H1 (cell line): ENCODE measurements around the gene KCNG3. TPM values are rescaled to one million over a fixed set of nuclear protein-coding genes. Genes with fewer than 3 reads are reported as not detected.

Experiments used
- CTCF ChIA-PET: fragments of 300-600 bp; sonication (Branson Sonifier 250); formaldehyde crosslinking; loops from one replicate; lab custom pipeline; 2021; ENCODE audit not compliant: partially characterized antibody; lab: Charles Lee
- POLR2A ChIA-PET: fragments of 300-600 bp; sonication (Branson Sonifier 250); formaldehyde crosslinking; loops from one replicate; lab custom pipeline; 2021; ENCODE audit warnings: inconsistent platforms; ENCODE audit not compliant: partially characterized antibody; lab: Charles Lee
- DNase-seq, 2 experiments: peaks; one replicate each; pipeline versions ENCODE4 v3.0.0 to v3.0.0-alpha.2; 2010 to 2022; ENCODE audit warnings: low spot score in 2 of 2, low read depth in 1 of 2, mixed read lengths in 1 of 2
- FAIRE-seq: peaks from 2 replicates; lab custom pipeline; 2011; peaks lifted over from hg19 to GRCh38; lab: Jason Lieb, UNC
- H2AFZ ChIP-seq: 2 replicates; pipeline ENCODE4 v1.8.1; 2012; ENCODE audit warnings: low read length, inconsistent platforms
- H2AK5ac ChIP-seq: 2 replicates; pipeline ENCODE4 v1.6.1; 2013; ENCODE audit warnings: low read depth, low read length
- H2BK120ac ChIP-seq: replicated peaks from 2 replicates; pipeline ENCODE3; 2013; ENCODE audit warnings: low read depth, low read length, inconsistent platforms
- H2BK12ac ChIP-seq: 2 replicates; pipeline ENCODE4 v1.6.1; 2013; ENCODE audit warnings: low read depth, low read length
- H2BK15ac ChIP-seq: 2 replicates; pipeline ENCODE4 v1.6.1; 2013; ENCODE audit warnings: low read length
- H2BK20ac ChIP-seq: 2 replicates; pipeline ENCODE4 v1.6.1; 2013; ENCODE audit warnings: low read length
- H2BK5ac ChIP-seq: 2 replicates; pipeline ENCODE4 v1.6.1; 2013; ENCODE audit warnings: low read depth, low read length
- H3K14ac ChIP-seq: 2 replicates; pipeline ENCODE4 v1.6.1; 2013; ENCODE audit warnings: inconsistent platforms; ENCODE audit not compliant: insufficient read length
- H3K18ac ChIP-seq: 2 replicates; pipeline ENCODE4 v1.6.1; 2013; ENCODE audit warnings: low read length; ENCODE audit errors: extremely low read depth
- H3K23ac ChIP-seq: 2 replicates; pipeline ENCODE4 v1.6.1; 2013; ENCODE audit warnings: inconsistent platforms; ENCODE audit not compliant: insufficient read length
- H3K23me2 ChIP-seq: 2 replicates; pipeline ENCODE4 v1.6.1; 2013; ENCODE audit warnings: low read depth, low read length
- H3K27ac ChIP-seq: 2 replicates; pipeline ENCODE4 v1.6.1; 2011; ENCODE audit warnings: low read depth, low read length, inconsistent platforms
- H3K27me3 ChIP-seq, 4 experiments: replicated peaks in 1 of 4; 1 replicate in 1 of 4; 2 replicates in 3 of 4; pipeline versions ENCODE4 v1.6.1 to v1.8.1; 2011 to 2013; ENCODE audit warnings: low read length in 3 of 4, mild to moderate bottlenecking in 3 of 4, inconsistent platforms in 2 of 4, mixed read lengths in 2 of 4, moderate library complexity in 1 of 4; ENCODE audit not compliant: control insufficient read depth in 3 of 4, insufficient read depth in 3 of 4; ENCODE audit errors: extremely low read depth in 1 of 4
- H3K36me3 ChIP-seq, 4 experiments: 2 replicates each; pipeline versions ENCODE4 v1.6.1 to v1.8.1; 2011 to 2013; ENCODE audit warnings: mild to moderate bottlenecking in 4 of 4, low read length in 3 of 4, moderate library complexity in 2 of 4, control low read depth in 1 of 4, inconsistent platforms in 1 of 4; ENCODE audit not compliant: insufficient read depth in 4 of 4, control insufficient read depth in 2 of 4
- H3K4ac ChIP-seq: replicated peaks from 2 replicates; pipeline ENCODE3; 2013; ENCODE audit warnings: low read length, low read depth, mixed read lengths, inconsistent platforms; ENCODE audit not compliant: insufficient read length
- H3K4me1 ChIP-seq, 4 experiments: replicated peaks in 1 of 4; 1 replicate in 1 of 4; 2 replicates in 3 of 4; pipeline versions ENCODE4 v1.6.1 to v1.8.1; 2011 to 2013; ENCODE audit warnings: low read length in 3 of 4, inconsistent platforms in 2 of 4, mixed read lengths in 1 of 4; ENCODE audit not compliant: insufficient read depth in 4 of 4, control insufficient read depth in 3 of 4
- H3K4me2 ChIP-seq, 2 experiments: 2 replicates each; pipeline versions ENCODE4 v1.6.1 to v1.8.1; 2011 to 2013; ENCODE audit warnings: low read depth in 2 of 2, low read length in 2 of 2, control low read depth in 1 of 2, inconsistent platforms in 1 of 2, mild to moderate bottlenecking in 1 of 2; ENCODE audit not compliant: insufficient read depth in 1 of 2
- H3K4me3 ChIP-seq, 4 experiments: fragments of 200-600, 300-600 bp in 1 of 4; sonication (generic), shearing (Covaris generic), sonication (Bioruptor Twin) in 1 of 4; 2 replicates each; pipeline versions ENCODE4 v1.5.1 to v1.8.1; 2011 to 2016; ENCODE audit warnings: low read length in 4 of 4, low read depth in 3 of 4, control low read depth in 2 of 4, inconsistent platforms in 2 of 4, mild to moderate bottlenecking in 2 of 4, mixed read lengths in 1 of 4, moderate library complexity in 1 of 4; ENCODE audit not compliant: insufficient read depth in 2 of 4; ENCODE audit errors: extremely low read depth in 1 of 4
- H3K56ac ChIP-seq: replicated peaks from 2 replicates; pipeline ENCODE3; 2013; ENCODE audit warnings: low read depth, mild to moderate bottlenecking, mixed read lengths, low read length, inconsistent platforms; ENCODE audit not compliant: insufficient read length
- H3K79me1 ChIP-seq: 2 replicates; pipeline ENCODE4 v1.6.1; 2013; ENCODE audit warnings: low read depth, low read length, control low read depth
- H3K79me2 ChIP-seq, 2 experiments: 2 replicates each; pipeline versions ENCODE4 v1.6.1 to v1.8.1; 2012 to 2013; ENCODE audit warnings: low read length in 2 of 2, mild to moderate bottlenecking in 2 of 2, inconsistent platforms in 1 of 2; ENCODE audit not compliant: insufficient read depth in 2 of 2, control insufficient read depth in 1 of 2
- H3K9ac ChIP-seq, 4 experiments: replicated peaks in 1 of 4; 1 replicate in 1 of 4; 2 replicates in 3 of 4; pipeline versions ENCODE4 v1.6.1 to v1.8.1; 2011 to 2013; ENCODE audit warnings: low read depth in 3 of 4, low read length in 3 of 4, control low read depth in 2 of 4, mild to moderate bottlenecking in 2 of 4, moderate library complexity in 2 of 4, inconsistent platforms in 1 of 4; ENCODE audit errors: extremely low read depth in 1 of 4
- H3K9me3 ChIP-seq, 2 experiments: 2 replicates each; pipeline versions ENCODE4 v1.6.1 to v1.8.1; 2012 to 2013; ENCODE audit warnings: mild to moderate bottlenecking in 2 of 2, moderate library complexity in 2 of 2, control low read depth in 1 of 2, inconsistent platforms in 1 of 2, low read depth in 1 of 2, low read length in 1 of 2, mixed read lengths in 1 of 2; ENCODE audit not compliant: insufficient read depth in 2 of 2
- H4K20me1 ChIP-seq, 2 experiments: replicated peaks in 1 of 2; 2 replicates each; pipeline versions ENCODE3 to v1.8.1; 2011 to 2013; ENCODE audit warnings: inconsistent platforms in 2 of 2, low read length in 2 of 2, mild to moderate bottlenecking in 1 of 2; ENCODE audit not compliant: insufficient read depth in 2 of 2, control insufficient read depth in 1 of 2
- H4K5ac ChIP-seq: 2 replicates; pipeline ENCODE4 v1.6.1; 2013; ENCODE audit warnings: low read length, low read depth, mixed read lengths, inconsistent platforms; ENCODE audit not compliant: insufficient read length
- H4K8ac ChIP-seq: 2 replicates; pipeline ENCODE4 v1.8.0; 2013; ENCODE audit warnings: mild to moderate bottlenecking, moderate library complexity, low read length, inconsistent platforms; ENCODE audit not compliant: insufficient read depth; ENCODE audit errors: extremely low read depth
- H4K91ac ChIP-seq: replicated peaks from 2 replicates; pipeline ENCODE3; 2013; ENCODE audit warnings: low read length, mixed read lengths, inconsistent platforms; ENCODE audit not compliant: insufficient read length
- ASH2L ChIP-seq: fragments of 200-600, 300-600 bp; sonication (generic); IDR thresholded peaks from one replicate; pipeline ENCODE4 v1.7.1; 2017; ENCODE audit warnings: low read length
- CBX5 ChIP-seq: fragments of 300-800, 300-1000 bp; sonication (generic); IDR thresholded peaks from 2 replicates; pipeline ENCODE4 v1.7.1; 2016; ENCODE audit warnings: antibody characterized with exemption, low read length, low read depth
- EZH2 ChIP-seq: fragments of 200-600 bp; sonication (generic); IDR thresholded peaks from 2 replicates; pipeline ENCODE4 v1.7.1; 2012; ENCODE audit warnings: low read depth, mild to moderate bottlenecking, moderate library complexity, low read length, inconsistent platforms; ENCODE audit not compliant: severe bottlenecking
- FOSL1 ChIP-seq: IDR thresholded peaks from 2 replicates; pipeline ENCODE4 v1.6.1; 2011; ENCODE audit warnings: mild to moderate bottlenecking, low read depth, low read length, moderate library complexity; ENCODE audit not compliant: insufficient read depth
- GABPA ChIP-seq: IDR thresholded peaks from 2 replicates; pipeline ENCODE4 v1.6.1; 2011; ENCODE audit warnings: mild to moderate bottlenecking, low read length, moderate library complexity, borderline replicate concordance; ENCODE audit not compliant: insufficient read depth
- POLR2A ChIP-seq, 2 experiments: IDR thresholded peaks; 1 replicate in 1 of 2; 2 replicates in 1 of 2; pipeline ENCODE4 v1.6.1; 2011; ENCODE audit warnings: low read depth in 2 of 2, low read length in 2 of 2, mild to moderate bottlenecking in 2 of 2; ENCODE audit errors: control extremely low read depth in 1 of 2
- RAD21 ChIP-seq, 2 experiments: IDR thresholded peaks in 1 of 2; conservative IDR thresholded peaks in 1 of 2; 2 replicates each; pipeline ENCODE4 v1.6.1; 2011; ENCODE audit warnings: low read depth in 2 of 2, low read length in 2 of 2, improper control_type of control experiment in 1 of 2, inconsistent platforms in 1 of 2, mild to moderate bottlenecking in 1 of 2, moderate library complexity in 1 of 2
- SP4 ChIP-seq: IDR thresholded peaks from 2 replicates; pipeline ENCODE4 v1.6.1; 2012; ENCODE audit warnings: low read length, inconsistent platforms
- SUZ12 ChIP-seq: fragments of 200-600 bp; sonication (generic); IDR thresholded peaks from 2 replicates; pipeline ENCODE4 v1.6.1; 2012; ENCODE audit warnings: mild to moderate bottlenecking, inconsistent platforms, low read length, moderate library complexity, mixed read lengths
- USF2 ChIP-seq: IDR thresholded peaks from 2 replicates; pipeline ENCODE4 v1.6.1; 2011; ENCODE audit warnings: low read length, improper control_type of control experiment
- WGBS, 2 experiments: shearing (Covaris generic) in 1 of 2; methylation state at CpG; one replicate each; pipeline versions ENCODE4 v1.1.6 to v1.1.7; 2013 to 2015; ENCODE audit warnings: low lambda C conversion rate in 2 of 2, mixed read lengths in 2 of 2, inconsistent platforms in 1 of 2, low coverage in 1 of 2, missing lambda C conversion rate in 1 of 2; ENCODE audit not compliant: insufficient replicate concordance in 2 of 2, insufficient coverage in 1 of 2, insufficient read length in 1 of 2; ENCODE audit errors: extremely low coverage in 1 of 2, missing lambda C conversion rate in 1 of 2; 5-methylcytosine and 5-hydroxymethylcytosine counted together
- polyA plus RNA-seq, 7 experiments: library from polyadenylated mRNA; depleted of rRNA in 3 of 7; stranded (reverse) in 5 of 7; unstranded in 2 of 7; fragments of >200 nt in 5 of 7; fragments of 200-250 nt in 2 of 7; gene quantifications; 1 replicate in 5 of 7; 2 replicates in 1 of 7; 4 replicates in 1 of 7; pipeline versions ENCODE4 v1.2.1 to v1.2.3, GENCODE V29; 2011 to 2013; ENCODE audit warnings: missing spikeins in 2 of 7, mixed read lengths in 2 of 7
- total RNA-seq: library from RNA; stranded (reverse); fragmentation: NEBNext Ultra II Directional; extraction: Animal tissue kit (Norgen Biotek cat#: 25700); gene quantifications from 2 replicates; pipeline ENCODE4 v1.2.1, GENCODE V29; 2021

KCNG3 gene
- total and polyA plus RNA-seq, 2 of the 8 experiments (the other 6 are each of a cell fraction or from before 2014, with no cell fraction given), result 8.1 to 21.3 TPM

GRCh38 chr2:42492691-42493467 is 903 bp downstream of the KCNG3 start:
- no peak overlapping the region for H2AFZ ChIP-seq
- H2AK5ac ChIP-seq, result no peak overlapping the region
- ChIA-PET CTCF (interaction anchor here (1.1 to 1.2 kb wide), 2 partner anchors 137 to 166 kb away, joined by 3 to 4 read pairs; no protein-coding TSS in a partner anchor), POLR2A (interaction anchor here (0.6 to 1.8 kb wide), 7 partner anchors 9 to 130 kb away, joined by 3 to 8 read pairs (median 4); no protein-coding TSS in a partner anchor)
- H3K18ac ChIP-seq, result peak overlapping the region; percentile 87
- H4K91ac ChIP-seq, result peak overlapping the region; percentile 87
- no peak overlapping the region for H2BK120ac ChIP-seq
- H3K79me1 ChIP-seq, result peaks cover 6% of the 10 kb centered on the region
- H3K4me2 ChIP-seq, result peak overlapping the region; percentile 71 to 93
- H2BK5ac ChIP-seq, result peak overlapping the region; percentile 83
- peak overlapping the region; percentile 81; the same call in 1 of the 2 replicates for H2BK15ac ChIP-seq
- H3K9ac ChIP-seq, result peak overlapping the region; percentile 5 to 92 (median 52)
- peak overlapping the region; percentile 67 to 93 (median 79) for H3K4me3 ChIP-seq
- peaks cover 32% of the 10 kb centered on the region for H3K23me2 ChIP-seq
- no peak for FAIRE-seq
- no peaks in the 10 kb centered on the region; a peak in 1 of 7 replicates for H3K27me3 ChIP-seq
- H4K8ac ChIP-seq, result peak overlapping the region; percentile 88
- H3K4me1 ChIP-seq, result peaks cover 0 to 5% (median 3%) of the 10 kb centered on the region in 4 experiments; a peak in 5 of 7 replicates
- no peak overlapping the region for H3K23ac ChIP-seq
- H3K9me3 ChIP-seq, result no peaks in the 10 kb centered on the region
- peak overlapping the region; percentile 51 for H3K4ac ChIP-seq
- DNase-seq, result peak in 1 of 2 experiments; percentile 78
- peaks cover 0 to 36% (median 0%) of the 10 kb centered on the region in 4 experiments; a peak in 2 of 8 replicates for H3K36me3 ChIP-seq
- no peak overlapping the region for H2BK20ac ChIP-seq
- peaks cover 18 to 23% of the 10 kb centered on the region in 2 experiments for H4K20me1 ChIP-seq
- H3K27ac ChIP-seq, result no peak overlapping the region
- peaks cover 43 to 64% of the 10 kb centered on the region in 2 experiments for H3K79me2 ChIP-seq
- H3K56ac ChIP-seq, result peak overlapping the region; percentile 32
- H4K5ac ChIP-seq, result peak overlapping the region; percentile 28
- H3K14ac ChIP-seq, result no peak overlapping the region
- 2% methylated on average over 85 of the region's 111 CpGs; no CpG with 5 or more reads in 1 of the 2 experiments for WGBS, 2 experiments
- H2BK12ac ChIP-seq, result peak overlapping the region; percentile 82; the same call in 1 of the 2 replicates
- TF ChIP-seq SUZ12 (peak; percentile 34; the same call in 1 of the 2 replicates), EZH2 (no peak), CBX5 (no peak), POLR2A (IDR thresholded peaks at IDR 0.05; ENCODE audit: control extremely low read depth in 1 of 2, low read depth in 2 of 2, low read length in 2 of 2) (no peak), SP4 (no peak), ASH2L (peak; percentile 84), FOSL1 (no peak), USF2 (no peak), GABPA (no peak), RAD21 (IDR thresholded peaks at IDR 0.05 in 1 of 2, conservative IDR thresholded peaks at IDR 0.05 in 1 of 2; ENCODE audit: low read depth in 2 of 2, low read length in 2 of 2) (no peak)
